ENCODE results near the gene ZNF319. TPM values are rescaled to one million over a fixed set of nuclear protein-coding genes. Genes with fewer than 3 reads are reported as not detected.

Gene ZNF319
- total and polyA plus RNA-seq, 10 of the 15 experiments (the other 5 are each of a cell fraction or from before 2014, with no cell fraction given) = 0.29 to 7.4 (median 1.7) TPM

DNA sequence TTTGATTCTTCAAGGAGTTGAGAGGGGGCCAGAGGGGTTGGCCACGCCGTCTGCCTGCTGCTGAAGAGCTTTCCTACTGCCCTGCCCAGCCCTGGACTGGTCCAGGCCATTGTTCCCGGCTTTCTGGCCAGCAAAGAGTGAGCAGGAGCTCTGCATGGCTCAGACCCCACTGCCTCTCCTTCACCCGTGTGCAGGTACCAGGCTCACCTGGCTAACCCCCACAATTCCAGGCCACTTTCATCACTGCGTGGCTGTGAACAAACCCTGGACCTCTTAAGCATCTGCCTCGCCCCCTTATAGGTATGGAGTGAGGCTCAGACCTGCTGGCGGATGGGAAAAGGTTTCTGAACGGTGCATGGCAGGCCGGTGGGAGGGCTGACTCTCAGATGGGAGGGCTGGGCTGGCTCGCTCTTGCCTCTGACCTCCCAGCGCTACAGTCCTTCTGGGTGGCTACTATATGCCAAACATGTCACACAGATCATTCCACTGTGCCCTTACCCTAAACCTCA is 8.9 kb downstream of the ZNF319 start:
- H3K27me3 ChIP-seq (replicated peaks in 1 of 2; ENCODE audit: control insufficient read depth in 2 of 2, insufficient read depth in 2 of 2, low read length in 1 of 2) = no peaks in the 10 kb centered on the region; a peak in 1 of 4 replicates
- no peak overlapping the region for H3K9ac ChIP-seq (ENCODE audit: control insufficient read depth, insufficient read depth, low read length)
- in situ Hi-C loops (cut with MboI) = no loop called here
- H3K36me3 ChIP-seq (ENCODE audit: control insufficient read depth in 2 of 2, insufficient read depth in 2 of 2, low read length in 1 of 2) = no peaks in the 10 kb centered on the region
- no peak overlapping the region for H3K4me2 ChIP-seq (ENCODE audit: control insufficient read depth, insufficient read depth)
- intact Hi-C loops (cut with micrococcal nuclease; ENCODE audit: unreplicated experiment) = no loop called here
- SMC1A ChIA-PET (ENCODE audit: uncharacterized antibody, unreplicated experiment) = no interaction called here
- POLR2A ChIA-PET = no interaction called here
- no TSS peak for BruUV-seq (replicated peaks)
- no peaks in the 10 kb centered on the region for H3K4me1 ChIP-seq (ENCODE audit: control insufficient read depth, insufficient read depth, low read length)
- H2AFZ ChIP-seq (ENCODE audit: control insufficient read depth, low read depth, low read length) = no peak overlapping the region
- WGBS (ENCODE audit: insufficient coverage, insufficient replicate concordance, low lambda C conversion rate, missing lambda C conversion rate) = 58% methylated on average over 11 of the region's 11 CpGs
- H4K20me1 ChIP-seq (ENCODE audit: control insufficient read depth, insufficient read depth) = no peaks in the 10 kb centered on the region
- ATAC-seq (no peak), DNase-seq (ENCODE audit: low read depth, low spot score) (no peak), FAIRE-seq (no peak)
- no peak overlapping the region for H3K4me3 ChIP-seq
- CTCF ChIA-PET = no interaction called here
- H3K27ac ChIP-seq (ENCODE audit: control insufficient read depth, insufficient read depth) = no peak overlapping the region
- H3K9me3 ChIP-seq (replicated peaks; ENCODE audit: control insufficient read depth, insufficient read depth, low read length) = no peaks in the 10 kb centered on the region
- TF ChIP-seq, protein P1, sequence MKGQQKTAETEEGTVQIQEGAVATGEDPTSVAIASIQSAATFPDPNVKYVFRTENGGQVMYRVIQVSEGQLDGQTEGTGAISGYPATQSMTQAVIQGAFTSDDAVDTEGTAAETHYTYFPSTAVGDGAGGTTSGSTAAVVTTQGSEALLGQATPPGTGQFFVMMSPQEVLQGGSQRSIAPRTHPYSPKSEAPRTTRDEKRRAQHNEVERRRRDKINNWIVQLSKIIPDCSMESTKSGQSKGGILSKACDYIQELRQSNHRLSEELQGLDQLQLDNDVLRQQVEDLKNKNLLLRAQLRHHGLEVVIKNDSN (IDR thresholded peaks at IDR 0.05; ENCODE audit: borderline replicate concordance, extremely low read length, insufficient read depth, low read depth, low read length) = no peak
- TF ChIP-seq MEF2B (IDR thresholded peaks at IDR 0.05; ENCODE audit: partially characterized antibody, poor library complexity, severe bottlenecking) (no peak), EZH2 (IDR thresholded peaks at IDR 0.05; ENCODE audit: borderline replicate concordance, control insufficient read depth, low read depth, low read length) (no peak), ETV6 (conservative IDR thresholded peaks at IDR 0.05 in 1 of 2, IDR thresholded peaks at IDR 0.05 in 1 of 2; ENCODE audit: borderline replicate concordance in 1 of 2, low read depth in 1 of 2) (no peak), KDM1A (IDR thresholded peaks at IDR 0.05; ENCODE audit: borderline replicate concordance) (no peak), TARDBP (IDR thresholded peaks at IDR 0.05; ENCODE audit: borderline replicate concordance) (no peak), FOS (IDR thresholded peaks at IDR 0.05; ENCODE audit: borderline replicate concordance, extremely low read depth, insufficient read length) (no peak)
- H3K79me2 ChIP-seq (ENCODE audit: control insufficient read depth, insufficient read depth, low read length) = no peaks in the 10 kb centered on the region
- RAD21 ChIA-PET (ENCODE audit: unreplicated experiment) = no interaction called here

Data from GM12878 (cell line).